OCI-LY1 (cell line): ENCODE measurements around the gene CALY.

Source experiments
- EZH2 ChIP-seq: fragments of 200-600 bp; sonication (generic), shearing (Covaris generic); IDR thresholded peaks from 2 replicates; pipeline ENCODE4 v1.8.0; 2017; ENCODE audit warnings: borderline replicate concordance, mixed run types, mild to moderate bottlenecking, antibody characterized with exemption, low read length, moderate library complexity, mixed read lengths
- TF ChIP-seq, protein P1 (sequence below): fragments of 200-600 bp; sonication (generic), shearing (Covaris generic); IDR thresholded peaks from 2 replicates; pipeline ENCODE4 v1.5.1; 2017; ENCODE audit warnings: mild to moderate bottlenecking, antibody characterized with exemption, low read length, moderate library complexity, mixed read lengths

DNA sequence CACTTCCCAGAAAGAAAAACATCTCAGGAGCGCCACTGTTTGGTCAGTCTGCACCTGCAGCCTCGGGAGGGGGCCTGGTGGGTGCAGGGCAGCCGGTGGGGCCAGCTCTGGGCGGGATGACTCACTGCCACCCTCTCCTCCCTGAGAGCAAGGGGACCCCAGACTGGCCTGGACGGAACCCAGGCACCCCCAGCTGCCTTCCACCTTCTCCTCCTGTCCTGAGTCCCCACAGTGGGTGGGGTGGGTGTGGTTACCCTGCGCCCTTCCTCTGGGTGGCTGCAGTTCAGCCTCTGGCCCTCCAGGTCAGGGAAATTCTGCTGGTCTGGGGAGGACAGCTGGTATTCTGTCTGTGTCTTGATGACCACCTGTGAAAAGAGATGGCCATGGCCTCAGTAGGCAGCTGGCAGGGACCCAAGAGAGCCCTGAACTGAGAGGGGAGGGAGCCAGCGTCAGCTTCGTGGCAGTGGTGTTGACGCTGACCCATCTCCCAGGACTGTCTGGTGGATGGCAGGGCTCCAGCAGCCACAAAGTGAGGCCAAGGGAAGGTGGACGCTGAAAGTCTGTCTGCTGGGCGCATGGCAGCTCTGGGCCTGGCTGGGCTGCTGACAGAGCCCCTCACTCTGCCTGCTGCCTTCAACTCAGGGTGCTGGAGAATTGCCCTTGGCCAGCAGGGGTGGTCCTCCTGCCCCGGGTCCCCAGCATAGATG is 8.9 kb downstream of the CALY start:
- TF ChIP-seq, protein P1, sequence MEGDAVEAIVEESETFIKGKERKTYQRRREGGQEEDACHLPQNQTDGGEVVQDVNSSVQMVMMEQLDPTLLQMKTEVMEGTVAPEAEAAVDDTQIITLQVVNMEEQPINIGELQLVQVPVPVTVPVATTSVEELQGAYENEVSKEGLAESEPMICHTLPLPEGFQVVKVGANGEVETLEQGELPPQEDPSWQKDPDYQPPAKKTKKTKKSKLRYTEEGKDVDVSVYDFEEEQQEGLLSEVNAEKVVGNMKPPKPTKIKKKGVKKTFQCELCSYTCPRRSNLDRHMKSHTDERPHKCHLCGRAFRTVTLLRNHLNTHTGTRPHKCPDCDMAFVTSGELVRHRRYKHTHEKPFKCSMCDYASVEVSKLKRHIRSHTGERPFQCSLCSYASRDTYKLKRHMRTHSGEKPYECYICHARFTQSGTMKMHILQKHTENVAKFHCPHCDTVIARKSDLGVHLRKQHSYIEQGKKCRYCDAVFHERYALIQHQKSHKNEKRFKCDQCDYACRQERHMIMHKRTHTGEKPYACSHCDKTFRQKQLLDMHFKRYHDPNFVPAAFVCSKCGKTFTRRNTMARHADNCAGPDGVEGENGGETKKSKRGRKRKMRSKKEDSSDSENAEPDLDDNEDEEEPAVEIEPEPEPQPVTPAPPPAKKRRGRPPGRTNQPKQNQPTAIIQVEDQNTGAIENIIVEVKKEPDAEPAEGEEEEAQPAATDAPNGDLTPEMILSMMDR = no peak
- TF ChIP-seq EZH2 = no peak
